ENCODE results near the gene GRK4.
"Not testable (repeated sequence)": the region's sequence is repeated elsewhere in the genome, so short reads cannot be mapped to it uniquely, and the experiment has no call there.

GRK4 gene

DNA sequence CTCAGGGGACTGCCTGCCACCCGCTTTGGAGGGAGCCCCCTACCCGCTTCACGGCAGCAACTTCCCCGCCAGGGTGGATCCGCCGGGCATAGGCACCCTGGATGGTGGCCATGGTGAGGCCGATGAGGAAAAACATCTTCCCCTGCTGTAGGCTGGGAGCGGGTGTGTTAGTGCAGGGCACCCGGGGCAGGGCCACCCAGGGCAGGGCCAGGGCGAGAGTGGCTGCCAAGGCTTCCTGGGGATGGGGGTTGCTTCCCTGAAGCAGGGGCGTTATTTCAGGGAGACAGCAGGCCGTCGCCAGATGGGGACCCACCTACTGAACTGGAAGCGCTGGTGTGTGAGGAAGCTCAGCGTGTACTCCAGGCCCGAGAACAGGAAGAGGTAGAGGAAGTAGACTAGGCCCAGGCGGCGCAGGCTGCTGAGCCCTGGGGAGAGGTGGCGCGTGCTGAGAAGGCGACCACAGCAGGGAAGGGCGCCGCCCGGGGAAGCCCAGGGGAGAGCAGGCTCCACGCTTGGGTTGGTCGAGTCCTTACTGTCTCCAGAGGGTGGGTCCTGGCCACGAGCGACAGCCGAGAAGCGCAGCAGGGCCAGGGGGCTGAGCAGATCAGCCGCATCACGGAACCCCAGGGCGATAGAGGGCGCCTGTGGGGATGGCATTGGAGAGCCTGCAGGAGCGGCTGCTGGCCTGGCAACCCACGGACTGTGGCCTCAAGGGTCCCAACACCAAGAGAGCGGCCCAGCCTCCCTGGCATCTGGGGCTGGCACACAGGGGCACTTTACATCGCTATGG, 31.7 kb upstream of the GRK4 start:
- no peak for DNase-seq

DNA sequence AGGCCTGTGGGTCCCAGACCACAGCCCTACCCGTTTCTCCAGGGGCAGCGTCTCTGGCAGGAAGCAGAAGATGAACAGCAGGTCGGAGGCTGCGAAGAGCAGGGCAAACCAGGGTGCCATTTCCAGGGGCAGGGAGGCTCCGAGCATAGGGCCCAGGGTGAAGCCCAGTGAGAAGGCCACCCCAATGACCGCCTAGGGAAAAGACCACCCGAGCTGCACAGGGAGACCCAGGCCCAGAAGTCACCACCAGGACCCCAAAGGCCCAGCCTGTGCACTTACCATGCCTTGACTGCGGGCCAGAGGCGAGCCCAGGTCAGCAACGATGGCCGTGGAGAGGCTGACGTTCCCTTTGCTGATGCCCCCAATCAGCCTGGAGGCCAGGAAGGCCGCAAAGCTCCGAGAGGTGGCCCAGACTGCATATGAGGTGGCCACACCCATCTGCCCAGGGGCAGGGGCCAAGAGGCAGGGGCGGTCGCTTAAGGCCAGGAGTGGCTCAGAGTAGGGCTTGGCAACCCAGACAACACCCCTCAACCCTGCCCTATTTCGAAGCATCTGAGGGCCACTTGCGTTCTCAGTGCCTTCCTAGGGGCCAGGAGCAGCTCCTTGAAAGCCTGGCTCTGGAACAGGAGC, 30.9 kb upstream of the GRK4 start:
- DNase-seq: no peak

DNA sequence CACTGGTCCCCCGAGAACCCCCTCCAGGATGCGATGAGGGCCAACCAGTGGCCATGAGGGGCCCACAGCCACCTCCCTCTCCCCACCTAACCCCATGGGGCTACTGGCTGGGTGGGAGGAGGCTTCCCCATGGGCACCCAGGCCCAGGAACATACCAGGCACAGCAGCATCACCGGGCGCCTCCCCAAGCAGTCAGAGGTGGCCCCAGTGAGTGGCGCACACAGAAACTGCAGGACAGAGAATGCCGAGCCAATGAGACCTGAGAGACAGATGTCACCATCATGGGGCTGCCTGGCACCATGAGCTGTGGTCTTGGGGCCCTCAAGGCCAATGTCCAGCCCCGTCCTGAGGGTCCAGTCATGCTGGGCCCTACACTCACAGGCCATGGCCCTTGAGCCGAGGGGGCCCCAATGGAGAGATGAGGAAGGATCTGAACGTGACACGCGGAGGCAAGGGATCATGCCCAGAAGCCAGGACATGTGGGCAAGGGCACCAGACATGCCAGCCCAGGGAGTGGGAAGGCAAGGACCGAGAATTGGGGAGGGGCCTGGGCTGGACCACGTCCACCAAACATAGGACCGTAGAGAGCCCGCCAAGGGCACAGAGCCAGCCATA, 30.3 kb upstream of the GRK4 start:
- DNase-seq: no peak

DNA sequence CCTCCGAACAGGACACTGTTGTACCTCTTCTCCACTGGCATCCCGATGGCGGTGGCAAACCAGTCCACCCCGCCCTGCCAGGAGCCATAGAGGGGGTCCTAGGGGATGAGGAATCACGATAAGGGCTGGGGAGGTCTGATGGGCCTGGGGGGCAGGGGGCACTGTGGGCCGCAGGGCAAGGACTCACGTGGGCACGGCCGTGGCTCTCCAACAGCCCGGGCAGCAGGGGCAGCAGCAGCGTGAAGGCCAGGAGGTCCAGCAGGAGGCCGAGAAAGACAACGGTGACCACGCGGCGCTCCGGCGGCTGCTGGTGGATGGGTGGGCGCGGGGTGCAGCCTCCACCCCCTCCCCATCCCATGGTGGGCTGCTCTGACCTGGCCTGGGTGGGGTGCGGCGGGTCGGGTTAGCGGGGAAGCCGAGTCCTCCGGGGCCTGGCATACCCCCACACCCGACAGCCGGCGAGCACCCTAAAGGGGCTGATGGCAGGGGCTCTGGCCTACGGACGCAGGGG, 29.8 kb upstream of the GRK4 start:
- DNase-seq: no peak

DNA sequence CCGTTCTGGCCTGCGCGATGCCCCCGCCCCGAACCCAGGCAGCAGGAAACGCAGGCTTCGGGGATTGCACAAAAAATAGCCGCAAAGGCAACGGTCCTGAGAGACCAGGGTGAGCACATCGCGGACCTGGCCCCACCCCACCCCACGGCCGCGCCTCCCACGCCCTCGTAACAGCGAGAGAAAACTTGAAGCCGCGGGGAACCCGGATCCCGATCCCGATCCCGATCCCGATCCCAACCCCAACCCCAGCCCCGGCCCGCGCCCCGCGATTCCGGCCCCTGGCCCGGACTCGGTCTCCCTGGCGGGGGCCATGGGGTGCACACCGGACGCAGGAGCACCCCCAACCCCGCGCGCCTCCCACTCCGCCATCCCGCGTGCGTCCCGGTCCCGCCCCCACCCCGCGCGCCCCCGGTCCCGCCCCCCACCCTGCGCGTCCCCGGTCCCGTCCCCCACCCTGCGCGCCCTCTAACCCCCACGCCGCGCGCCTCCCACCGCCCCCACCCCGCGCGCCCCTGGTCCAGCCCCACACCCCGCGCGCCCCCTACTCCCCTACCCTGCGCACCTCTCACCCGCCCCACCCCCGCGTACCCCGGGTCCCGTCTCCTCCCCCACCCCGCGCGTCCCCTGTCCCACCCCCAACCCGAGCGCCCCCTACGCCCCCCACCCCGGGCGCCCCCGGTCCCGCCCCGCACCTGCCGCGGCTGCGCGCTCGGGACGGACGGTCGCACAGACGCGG, 29.1 kb upstream of the GRK4 start:
- no peak for DNase-seq

DNA sequence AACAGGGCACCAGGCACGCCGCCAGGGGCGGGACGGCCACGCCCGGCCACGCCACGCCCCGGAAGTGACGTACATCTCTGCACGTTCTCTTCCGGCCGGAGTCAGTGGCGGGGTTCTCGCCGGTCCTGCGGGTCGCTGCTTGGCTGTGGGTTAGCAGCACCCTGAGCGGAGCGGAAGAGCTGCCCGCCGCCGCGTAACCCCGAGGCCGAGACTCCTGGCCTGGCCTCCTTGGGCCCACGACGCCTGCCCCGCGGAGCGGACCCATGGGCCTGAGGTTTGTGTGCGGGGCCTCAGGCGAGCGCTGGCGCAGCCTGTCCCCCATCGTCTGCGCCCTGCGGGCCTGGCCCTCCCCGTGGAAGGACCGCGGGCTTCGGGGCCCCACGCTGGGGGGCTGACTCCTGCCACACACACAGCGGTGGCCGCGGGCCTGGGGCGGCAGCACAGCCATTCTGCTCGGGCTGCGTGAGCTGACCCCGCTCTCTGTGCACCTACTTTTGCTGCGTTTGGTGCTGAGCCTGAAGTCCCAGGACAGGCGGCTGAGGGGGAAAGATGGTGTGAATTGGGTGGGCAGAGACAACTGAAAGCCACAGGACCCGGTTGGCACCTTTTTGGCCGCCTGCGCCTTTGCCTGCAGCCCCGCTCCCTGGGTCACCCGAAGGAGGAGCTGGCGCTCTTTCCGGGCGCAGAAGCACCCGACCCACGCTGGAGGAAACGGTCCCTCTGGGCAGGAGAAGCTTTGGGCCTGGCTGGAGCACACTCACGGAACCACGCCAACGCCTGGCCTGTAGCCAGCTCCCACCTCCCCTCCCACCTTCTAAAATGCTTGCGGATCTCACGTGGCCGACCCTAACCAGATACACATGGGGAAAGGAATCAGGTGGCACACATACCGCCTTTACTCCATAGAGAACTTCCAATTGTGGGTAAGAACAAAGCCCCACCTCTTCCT, 28.3 kb upstream of the GRK4 start:
- DNase-seq: peak; percentile 86

DNA sequence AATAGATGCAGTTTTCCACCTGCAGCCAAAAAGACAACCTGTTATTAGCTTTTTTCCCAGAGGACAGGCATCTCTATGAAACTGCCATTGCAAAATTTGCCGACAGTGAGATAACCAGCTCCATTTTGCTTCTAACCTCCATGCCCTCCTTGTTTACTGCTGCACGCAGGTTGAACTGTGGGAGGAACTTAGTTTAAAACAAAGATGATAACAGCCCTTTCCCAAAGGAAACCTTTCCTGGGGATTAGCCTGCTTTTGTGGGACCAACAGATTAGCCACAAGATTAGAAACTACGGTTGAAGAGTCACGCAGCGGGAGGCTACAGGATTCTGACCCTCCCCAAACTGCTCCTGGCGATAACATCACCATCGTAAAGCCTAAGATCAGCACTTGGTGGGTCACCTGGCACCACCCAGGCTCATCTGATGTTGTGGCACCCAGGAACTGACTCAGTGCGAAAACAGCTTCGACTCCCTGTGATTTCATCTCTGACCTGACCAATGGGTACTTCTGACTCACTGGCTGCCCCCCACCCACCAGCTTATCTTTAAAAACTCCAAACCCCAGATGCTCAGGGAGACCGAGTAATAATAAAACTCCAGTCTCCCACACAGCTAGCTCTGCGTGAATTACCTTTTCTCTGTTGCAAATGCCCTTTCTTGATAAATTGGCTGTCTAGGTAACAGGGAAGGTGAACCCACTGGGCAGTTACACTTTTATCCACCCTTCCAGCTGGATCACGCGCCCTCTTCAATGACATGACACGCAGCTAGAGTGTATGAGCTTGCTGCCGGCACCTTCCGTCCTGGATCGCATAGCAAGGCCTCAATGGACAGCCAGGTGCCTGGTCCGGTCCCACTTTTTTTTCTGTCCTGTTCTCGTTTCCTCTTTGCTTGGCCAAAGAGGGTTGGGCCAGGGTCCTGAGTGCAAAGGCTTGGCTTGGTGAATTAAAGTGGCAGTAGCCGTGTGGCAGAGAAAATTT, 27.3 kb upstream of the GRK4 start:
- no peak for DNase-seq

DNA sequence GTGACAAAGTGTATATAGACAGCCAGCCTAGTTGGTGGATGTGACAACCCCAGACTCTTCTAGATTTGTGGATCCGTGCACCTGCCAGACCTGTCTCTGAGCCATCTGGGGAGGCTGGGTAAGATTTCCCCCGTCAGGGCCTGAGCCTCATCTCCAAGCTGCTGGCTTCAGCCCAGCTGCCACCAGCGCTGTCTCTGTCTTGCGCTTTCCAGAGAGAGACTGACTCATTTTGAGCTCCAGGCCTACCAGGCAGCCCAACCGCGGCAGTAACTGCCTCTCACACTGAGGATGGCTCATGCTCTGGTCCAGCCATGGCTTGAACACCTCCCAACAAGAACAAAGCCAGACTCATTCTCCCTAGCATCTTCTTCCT, 26.6 kb upstream of the GRK4 start:
- no peak for DNase-seq

DNA sequence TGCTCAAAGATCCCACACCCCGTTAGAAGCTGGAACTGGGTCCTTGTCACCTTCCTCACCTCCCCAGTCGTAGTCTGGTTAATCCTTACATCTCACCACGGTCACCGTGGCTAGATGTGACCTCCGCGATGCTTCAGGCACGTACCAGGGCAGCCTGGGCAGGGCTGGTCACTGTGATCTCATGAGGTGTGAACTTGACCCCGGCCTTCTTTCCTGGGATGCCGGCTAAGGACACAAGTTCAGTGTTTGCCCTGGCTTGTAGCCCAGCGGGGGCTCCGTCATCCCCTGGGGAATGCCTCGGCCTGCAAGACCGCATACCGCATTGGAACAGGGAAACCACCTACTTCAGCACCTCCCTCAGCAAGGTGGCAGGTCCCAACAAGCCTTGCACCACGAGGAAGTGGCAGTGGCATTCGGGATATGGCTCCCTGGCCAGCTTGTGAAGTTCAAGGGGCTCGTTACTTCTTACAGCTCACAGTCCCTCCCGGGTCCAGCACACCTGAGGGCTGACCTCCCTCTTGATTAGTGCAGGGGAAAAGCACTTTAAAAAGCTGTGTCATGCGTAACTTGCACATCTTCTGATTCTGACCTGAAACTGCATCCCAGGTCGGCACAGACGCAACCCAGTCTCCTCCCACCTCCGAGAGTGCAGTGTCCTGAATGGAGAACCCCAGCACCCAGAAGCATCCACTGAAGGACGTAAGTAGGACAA, 26.1 kb upstream of the GRK4 start:
- DNase-seq: no peak

DNA sequence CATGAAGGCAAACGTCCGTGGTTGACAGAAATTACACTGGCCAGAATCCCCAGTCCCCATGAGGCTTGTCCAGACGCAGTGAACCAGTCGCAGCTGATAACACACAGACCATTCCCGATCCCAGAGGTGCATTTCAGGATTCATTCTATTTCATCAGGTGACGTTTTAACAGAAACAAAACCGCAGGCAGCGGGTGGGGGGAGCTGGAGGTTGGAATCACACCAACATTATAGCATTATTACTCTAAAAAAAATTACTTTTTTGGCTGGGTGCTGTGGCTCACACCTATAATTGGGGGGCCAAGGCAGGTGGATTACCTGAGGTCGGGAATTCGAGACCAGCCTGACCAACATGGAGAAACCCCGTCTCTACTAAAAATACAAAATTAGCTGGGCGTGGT, 25.4 kb upstream of the GRK4 start:
- no peak for DNase-seq

DNA sequence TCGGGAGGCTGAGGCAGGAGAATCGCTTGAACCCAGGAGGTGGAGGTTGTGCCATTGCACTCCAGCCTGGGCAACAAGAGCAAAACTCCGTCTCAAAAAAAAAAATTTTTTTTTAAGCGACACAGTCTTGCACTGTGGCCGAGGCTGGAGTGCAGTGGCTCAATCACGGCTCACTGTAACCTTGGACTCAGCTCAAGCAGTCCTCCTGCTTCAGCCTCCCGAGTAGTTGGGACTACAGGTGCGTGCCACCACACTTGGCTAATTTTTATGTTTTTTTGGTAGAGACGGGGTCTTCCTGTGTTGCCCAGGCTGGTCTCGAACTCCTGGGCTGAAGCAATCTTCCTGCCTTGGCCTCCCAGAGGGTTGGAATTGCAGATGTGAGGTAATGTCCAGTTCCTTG, 25.0 kb upstream of the GRK4 start:
- DNase-seq: not testable (repeated sequence)

DNA sequence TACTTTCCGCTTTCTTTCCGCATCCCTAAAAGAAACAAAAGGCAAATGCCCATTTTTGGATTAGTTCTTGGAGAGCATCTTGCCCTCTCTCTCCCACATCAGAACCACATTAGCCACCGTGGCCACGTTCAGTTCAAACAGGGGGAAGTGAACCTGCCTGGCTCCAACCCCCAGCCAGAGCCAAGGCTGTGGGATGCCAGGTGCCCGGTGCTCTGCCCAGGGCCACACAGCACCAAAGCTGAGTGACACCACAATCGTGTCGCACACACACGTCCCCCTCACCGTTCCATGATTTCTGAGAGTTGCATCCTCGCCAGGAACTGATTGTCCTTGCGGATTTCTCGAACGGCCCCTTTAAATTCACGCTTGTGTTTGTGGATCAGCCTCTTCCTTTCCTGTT, 24.5 kb upstream of the GRK4 start:
- DNase-seq: no peak

DNA sequence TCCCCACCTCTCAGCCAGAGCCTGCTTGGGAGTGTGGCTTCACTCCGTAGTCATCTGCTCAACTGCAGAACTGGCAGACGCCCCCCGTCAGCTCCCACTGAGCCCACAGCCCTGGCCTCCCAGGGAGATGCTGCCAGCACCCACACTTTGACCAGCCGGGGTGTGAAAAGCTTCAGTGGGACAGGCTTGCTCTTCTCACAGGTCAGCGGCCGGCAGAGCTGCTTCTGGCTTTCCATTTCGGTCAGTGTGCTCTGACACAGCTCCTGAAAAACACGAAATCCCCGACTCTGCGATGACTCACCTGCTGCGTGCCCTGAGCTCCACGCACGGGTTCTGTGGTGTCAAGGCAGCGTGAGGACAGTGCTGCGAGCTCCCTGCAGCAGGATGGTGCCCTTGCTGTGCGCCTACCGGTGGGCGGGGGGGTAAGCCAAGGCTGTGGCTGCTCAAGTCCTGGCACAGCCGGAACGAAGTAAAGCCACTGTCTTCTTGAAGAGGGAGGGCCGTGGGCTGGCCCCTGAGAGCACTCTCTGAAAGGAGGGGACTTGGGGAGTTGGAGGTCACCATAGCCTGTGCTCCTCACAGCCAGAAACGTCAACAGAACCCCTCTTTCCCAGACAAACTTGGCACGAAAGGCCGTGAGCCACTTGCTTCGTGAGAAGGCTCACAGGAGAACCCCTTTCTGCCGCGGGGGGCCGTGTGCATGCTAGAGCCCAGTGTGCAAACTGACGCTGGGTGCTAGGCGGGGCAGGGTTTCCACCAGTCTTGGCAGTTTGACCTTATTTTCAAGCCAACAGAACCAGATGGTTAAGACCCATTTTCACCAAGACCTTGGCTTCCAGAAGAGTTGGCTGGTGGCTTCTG, 23.8 kb upstream of the GRK4 start:
- no peak for DNase-seq

DNA sequence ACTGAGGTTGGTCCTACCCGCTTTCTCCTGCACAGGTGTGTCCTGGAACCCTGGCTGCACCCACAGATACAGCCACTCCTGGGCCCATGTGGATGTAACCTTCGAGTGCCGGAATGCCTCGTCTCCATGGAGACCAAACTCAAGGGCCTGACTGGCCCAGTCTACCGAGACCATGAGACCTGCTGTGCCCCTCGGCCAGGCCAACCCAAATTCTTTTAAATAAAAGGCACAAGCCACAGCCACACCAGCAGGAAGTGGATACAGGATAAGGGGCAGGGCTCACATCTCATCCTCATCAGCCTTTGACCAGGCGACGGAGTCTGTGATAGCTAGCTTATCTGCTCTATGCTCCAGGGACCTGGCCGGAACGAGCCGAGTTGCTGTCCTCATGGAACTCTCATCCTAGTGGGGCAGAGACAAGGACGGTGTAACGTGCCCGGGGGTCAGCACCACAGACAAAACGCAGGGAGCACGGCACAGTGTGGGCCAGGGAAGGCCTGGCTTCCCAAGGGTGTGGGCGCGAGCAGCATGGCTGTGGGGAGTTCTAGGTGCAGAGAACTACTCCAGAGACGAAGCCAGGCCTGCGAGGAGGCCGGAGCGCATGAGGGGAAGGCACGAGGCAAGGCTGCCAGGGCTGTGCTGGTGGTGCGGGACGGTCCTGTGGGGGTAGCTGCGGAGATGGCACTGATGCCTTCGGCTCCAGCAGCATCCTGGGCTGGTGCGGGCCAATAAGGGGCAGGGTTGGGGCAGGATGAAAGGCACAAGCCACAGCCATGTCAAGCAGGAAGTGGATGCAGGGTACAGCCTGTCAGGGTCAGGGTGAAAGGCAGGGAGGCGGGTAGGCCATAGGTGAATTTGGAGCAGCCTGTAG, 22.9 kb upstream of the GRK4 start:
- no peak for DNase-seq

DNA sequence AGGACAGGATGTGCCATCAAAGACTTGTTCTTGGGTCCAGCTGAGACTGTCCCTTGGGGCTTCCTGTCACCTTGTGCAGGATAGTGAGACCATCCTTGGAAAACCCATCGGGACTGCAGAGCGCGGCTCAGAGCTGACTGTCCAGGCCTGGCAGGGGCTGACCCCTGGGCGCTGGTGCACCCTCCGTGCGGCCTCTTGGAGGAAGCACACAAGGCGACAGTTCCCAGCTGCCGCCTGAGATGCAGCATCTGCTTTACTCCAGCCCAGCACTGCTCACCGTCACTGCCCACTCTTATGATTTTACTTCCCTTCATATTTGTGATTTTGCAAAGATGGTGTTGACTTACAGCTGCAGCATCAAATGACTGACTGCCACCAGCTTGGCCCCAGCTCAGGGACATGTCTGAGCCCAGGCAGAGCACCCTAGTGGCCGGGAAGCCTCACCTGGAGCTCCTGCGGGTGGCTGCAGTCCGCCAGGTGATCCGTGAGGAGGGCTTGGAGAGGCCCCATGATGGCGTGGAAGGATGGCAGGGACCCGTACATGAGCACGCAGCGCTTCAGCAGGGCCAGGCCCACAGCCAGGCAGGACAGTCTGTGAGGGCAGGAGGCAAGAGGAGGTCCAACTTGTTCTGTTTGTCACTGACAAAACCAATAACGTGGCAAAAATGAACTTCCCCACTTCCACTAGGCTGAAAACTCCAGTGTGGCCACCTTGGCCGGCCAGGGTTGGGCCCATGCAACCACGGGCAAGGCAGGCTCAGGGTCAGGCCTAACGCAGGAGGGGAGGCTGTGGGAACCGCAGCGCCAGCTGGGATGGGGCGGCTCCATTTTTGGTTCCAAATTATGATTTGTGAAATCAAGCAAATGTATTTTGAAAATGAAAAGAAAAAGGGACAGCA, 22.0 kb upstream of the GRK4 start:
- DNase-seq: no peak

DNA sequence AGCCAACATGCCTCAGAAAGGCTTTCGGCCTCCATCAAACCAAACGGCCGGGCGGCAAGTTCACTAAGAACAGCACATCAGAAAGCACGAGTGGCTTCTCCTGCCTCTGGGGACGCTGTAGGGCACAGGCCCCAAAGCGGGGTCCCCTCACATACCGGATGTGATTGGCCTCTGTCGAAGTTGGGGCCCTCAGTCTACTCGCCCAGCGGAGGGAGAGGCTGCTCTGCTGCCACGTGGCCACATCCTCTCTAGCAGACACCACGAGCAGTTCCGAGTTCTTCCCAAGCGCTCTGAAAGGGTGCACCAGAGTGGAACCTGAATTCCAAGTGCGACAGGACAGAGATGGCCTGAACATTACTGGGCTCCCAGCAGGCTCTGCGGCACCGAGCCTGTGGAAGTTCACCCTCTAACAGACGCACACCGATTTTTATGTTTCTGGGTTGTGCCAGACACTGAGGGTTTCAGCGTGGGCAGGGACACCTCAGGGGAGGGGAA, 21.3 kb upstream of the GRK4 start:
- no peak for DNase-seq

All from midbrain (tissue), 1 donor.